ENCODE measurements around the gene MKS1. TPM values are rescaled to one million over a fixed set of nuclear protein-coding genes. Genes with fewer than 3 reads are reported as not detected.
A peak's percentile ranks its signal among the peaks of the same experiment; 100 is the strongest.

The MKS1 gene
- total and polyA plus RNA-seq, 2 donors (not counting 1 experiment from before 2014, with no cell fraction given), result 8.7 to 17.8 TPM

DNA sequence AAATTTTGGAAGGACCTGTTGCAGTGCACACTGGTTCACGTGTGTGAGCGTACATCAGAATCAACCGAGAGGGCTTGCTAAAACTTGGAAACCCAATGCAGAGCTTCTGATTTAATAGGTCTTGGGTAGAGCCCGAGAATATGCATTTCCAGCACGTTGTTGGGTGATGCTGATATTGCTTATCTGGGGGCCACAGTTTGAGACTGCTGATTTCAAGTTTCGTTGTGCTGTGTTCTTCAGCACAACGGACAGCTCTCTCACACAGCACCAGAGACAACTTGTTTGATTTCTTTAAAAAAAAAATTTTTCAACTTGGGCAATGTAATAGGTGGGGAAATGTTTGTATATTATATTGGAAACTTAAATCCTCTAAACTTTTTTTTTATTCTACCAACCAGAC is 42.9 kb downstream of the MKS1 start:
- TF ChIP-seq CTCF (conservative IDR thresholded peaks at IDR 0.05 in 1 of 2, IDR thresholded peaks at IDR 0.05 in 1 of 2; ENCODE audit: low read depth in 1 of 2, low read length in 2 of 2) (no peak), EZH2 (IDR thresholded peaks at IDR 0.05; ENCODE audit: low read length, missing control alignments) (no peak)
- Histone ChIP-seq H3K4me1 (ENCODE audit: control insufficient read depth, extremely low read depth, insufficient read depth, low read length) (no peaks in the 10 kb centered on the region), H2AFZ (ENCODE audit: low read length) (no peak overlapping the region)

DNA sequence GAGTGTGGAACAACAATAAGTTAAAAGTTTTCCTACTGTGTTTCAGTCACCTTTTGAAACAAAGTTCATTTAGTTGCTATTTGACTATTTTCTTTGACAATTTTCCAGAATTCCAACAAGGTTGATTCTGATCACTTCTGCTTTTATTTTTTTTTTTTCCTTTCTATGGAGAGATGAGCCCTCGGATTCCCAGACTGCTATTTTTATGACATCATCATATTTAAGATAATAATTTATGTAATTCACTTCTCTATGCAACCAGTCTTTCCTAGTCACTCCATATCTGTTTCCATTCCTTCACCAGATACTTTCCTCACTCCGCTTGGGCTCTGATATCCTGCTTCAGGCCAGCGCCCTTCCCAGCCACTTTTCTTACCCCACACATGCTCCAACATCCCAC is 44.2 kb downstream of the MKS1 start:
- Histone ChIP-seq H4K20me1 (ENCODE audit: control insufficient read depth, extremely low read depth, insufficient read depth, low read length) (no peaks in the 10 kb centered on the region), H3K4me1 (ENCODE audit: control insufficient read depth, extremely low read depth, insufficient read depth, low read length) (no peaks in the 10 kb centered on the region), H3K27ac (ENCODE audit: insufficient read depth, low read length) (no peak overlapping the region), H2AFZ (ENCODE audit: low read length) (no peak overlapping the region), H3K27me3 (ENCODE audit: control insufficient read depth, insufficient read depth, low read length) (no peaks in the 10 kb centered on the region), H3K4me2 (ENCODE audit: extremely low read depth, insufficient read depth, low read length) (no peak overlapping the region), H3K4me3 (replicated peaks in 1 of 4; ENCODE audit: control extremely low read depth in 1 of 4, insufficient read depth in 1 of 4, low read depth in 3 of 4, low read length in 4 of 4) (no peak overlapping the region), H3K9ac (ENCODE audit: insufficient read depth, low read length) (no peak overlapping the region), H3K36me3 (ENCODE audit: control insufficient read depth, insufficient read depth, low read length) (no peaks in the 10 kb centered on the region), H3K79me2 (ENCODE audit: control insufficient read depth, insufficient read depth, low read length) (no peaks in the 10 kb centered on the region), H3K9me3 (ENCODE audit: control insufficient read depth, insufficient read depth, low read depth, low read length) (no peaks in the 10 kb centered on the region)
- TF ChIP-seq EZH2 (IDR thresholded peaks at IDR 0.05; ENCODE audit: low read length, missing control alignments) (no peak), CTCF (conservative IDR thresholded peaks at IDR 0.05 in 1 of 2, IDR thresholded peaks at IDR 0.05 in 1 of 2; ENCODE audit: low read depth in 1 of 2, low read length in 2 of 2) (no peak)
- no peak for DNase-seq (ENCODE audit: low read depth in 2 of 2)

More for the DNA sequence above, 42.9 kb downstream of the MKS1 start:
- no peak overlapping the region for H3K4me3 ChIP-seq (replicated peaks in 1 of 4; ENCODE audit: control extremely low read depth in 1 of 4, insufficient read depth in 1 of 4, low read depth in 3 of 4, low read length in 4 of 4)
- no peak overlapping the region for H3K4me2 ChIP-seq (ENCODE audit: extremely low read depth, insufficient read depth, low read length)
- H3K79me2 ChIP-seq (ENCODE audit: control insufficient read depth, insufficient read depth, low read length), result no peaks in the 10 kb centered on the region
- no peak overlapping the region for H3K9ac ChIP-seq (ENCODE audit: insufficient read depth, low read length)
- H3K9me3 ChIP-seq (ENCODE audit: control insufficient read depth, insufficient read depth, low read depth, low read length), result no peaks in the 10 kb centered on the region
- peak; percentile 10 to 12 for DNase-seq (ENCODE audit: low read depth in 2 of 2)
- H3K27me3 ChIP-seq (ENCODE audit: control insufficient read depth, insufficient read depth, low read length), result no peaks in the 10 kb centered on the region
- no peaks in the 10 kb centered on the region for H3K36me3 ChIP-seq (ENCODE audit: control insufficient read depth, insufficient read depth, low read length)
- H4K20me1 ChIP-seq (ENCODE audit: control insufficient read depth, extremely low read depth, insufficient read depth, low read length), result no peaks in the 10 kb centered on the region
- no peak overlapping the region for H3K27ac ChIP-seq (ENCODE audit: insufficient read depth, low read length)

GRCh38 chr17:58172369-58173071 is 46.5 kb downstream of the MKS1 start:
- H3K4me3 ChIP-seq (replicated peaks in 1 of 4; ENCODE audit: control extremely low read depth in 1 of 4, insufficient read depth in 1 of 4, low read depth in 3 of 4, low read length in 4 of 4), result no peak overlapping the region
- H3K27ac ChIP-seq (ENCODE audit: insufficient read depth, low read length), result no peak overlapping the region
- no peak overlapping the region for H3K4me2 ChIP-seq (ENCODE audit: extremely low read depth, insufficient read depth, low read length)
- H2AFZ ChIP-seq (ENCODE audit: low read length), result no peak overlapping the region
- peak; percentile 6 to 19 for DNase-seq (ENCODE audit: low read depth in 2 of 2)
- no peaks in the 10 kb centered on the region for H3K79me2 ChIP-seq (ENCODE audit: control insufficient read depth, insufficient read depth, low read length)
- no peaks in the 10 kb centered on the region for H4K20me1 ChIP-seq (ENCODE audit: control insufficient read depth, extremely low read depth, insufficient read depth, low read length)
- no peaks in the 10 kb centered on the region for H3K36me3 ChIP-seq (ENCODE audit: control insufficient read depth, insufficient read depth, low read length)
- H3K9me3 ChIP-seq (ENCODE audit: control insufficient read depth, insufficient read depth, low read depth, low read length), result no peaks in the 10 kb centered on the region
- TF ChIP-seq CTCF (conservative IDR thresholded peaks at IDR 0.05 in 1 of 2, IDR thresholded peaks at IDR 0.05 in 1 of 2; ENCODE audit: low read depth in 1 of 2, low read length in 2 of 2) (peak; percentile 8 to 37), EZH2 (IDR thresholded peaks at IDR 0.05; ENCODE audit: low read length, missing control alignments) (no peak)
- no peaks in the 10 kb centered on the region for H3K27me3 ChIP-seq (ENCODE audit: control insufficient read depth, insufficient read depth, low read length)
- no peaks in the 10 kb centered on the region for H3K4me1 ChIP-seq (ENCODE audit: control insufficient read depth, extremely low read depth, insufficient read depth, low read length)
- no peak overlapping the region for H3K9ac ChIP-seq (ENCODE audit: insufficient read depth, low read length)
